Ovary (tissue), 3 donors: ENCODE measurements around the gene CYP27B1.

Source experiments
- EP300 ChIP-seq: sonication (generic); formaldehyde crosslinking; IDR thresholded peaks from one replicate; pipeline ENCODE4 v1.6.1; 2017; ENCODE audit warnings: antibody characterized with exemption
- TF ChIP-seq, protein P1 (sequence below), 3 donors: fragments of 450-650 bp in 2 of 3; fragments of 200-600 bp in 1 of 3; IDR thresholded peaks; one replicate each; pipeline versions ENCODE4 v1.5.1 to v1.8.0; 2016 to 2022; ENCODE audit warnings: antibody characterized with exemption in 3 of 3, mild to moderate bottlenecking in 1 of 3
- donor health status: DM: no; HTN: no; CAD: no.

- TF ChIP-seq, protein P1, sequence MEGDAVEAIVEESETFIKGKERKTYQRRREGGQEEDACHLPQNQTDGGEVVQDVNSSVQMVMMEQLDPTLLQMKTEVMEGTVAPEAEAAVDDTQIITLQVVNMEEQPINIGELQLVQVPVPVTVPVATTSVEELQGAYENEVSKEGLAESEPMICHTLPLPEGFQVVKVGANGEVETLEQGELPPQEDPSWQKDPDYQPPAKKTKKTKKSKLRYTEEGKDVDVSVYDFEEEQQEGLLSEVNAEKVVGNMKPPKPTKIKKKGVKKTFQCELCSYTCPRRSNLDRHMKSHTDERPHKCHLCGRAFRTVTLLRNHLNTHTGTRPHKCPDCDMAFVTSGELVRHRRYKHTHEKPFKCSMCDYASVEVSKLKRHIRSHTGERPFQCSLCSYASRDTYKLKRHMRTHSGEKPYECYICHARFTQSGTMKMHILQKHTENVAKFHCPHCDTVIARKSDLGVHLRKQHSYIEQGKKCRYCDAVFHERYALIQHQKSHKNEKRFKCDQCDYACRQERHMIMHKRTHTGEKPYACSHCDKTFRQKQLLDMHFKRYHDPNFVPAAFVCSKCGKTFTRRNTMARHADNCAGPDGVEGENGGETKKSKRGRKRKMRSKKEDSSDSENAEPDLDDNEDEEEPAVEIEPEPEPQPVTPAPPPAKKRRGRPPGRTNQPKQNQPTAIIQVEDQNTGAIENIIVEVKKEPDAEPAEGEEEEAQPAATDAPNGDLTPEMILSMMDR (IDR thresholded peaks at IDR 0.05), result no peak
- TF ChIP-seq EP300, result no peak
These were observed 13.5 kb upstream of the CYP27B1 start for GRCh38 chr12:57780284-57780897.
